GM21526 (cell line): ENCODE measurements around the gene BORCS6.
A peak's percentile ranks its signal among the peaks of the same experiment; 100 is the strongest.
"Not testable (repeated sequence)": the region's sequence is repeated elsewhere in the genome, so short reads cannot be mapped to it uniquely, and the experiment has no call there.

Experiments used
- ATAC-seq: cut with Tn5 transposase; IDR thresholded peaks from one replicate; pipeline ENCODE4 v1.9.1; 2021; ENCODE audit warnings: moderate library complexity; ENCODE audit not compliant: unreplicated experiment, low FRiP score

The BORCS6 gene

DNA sequence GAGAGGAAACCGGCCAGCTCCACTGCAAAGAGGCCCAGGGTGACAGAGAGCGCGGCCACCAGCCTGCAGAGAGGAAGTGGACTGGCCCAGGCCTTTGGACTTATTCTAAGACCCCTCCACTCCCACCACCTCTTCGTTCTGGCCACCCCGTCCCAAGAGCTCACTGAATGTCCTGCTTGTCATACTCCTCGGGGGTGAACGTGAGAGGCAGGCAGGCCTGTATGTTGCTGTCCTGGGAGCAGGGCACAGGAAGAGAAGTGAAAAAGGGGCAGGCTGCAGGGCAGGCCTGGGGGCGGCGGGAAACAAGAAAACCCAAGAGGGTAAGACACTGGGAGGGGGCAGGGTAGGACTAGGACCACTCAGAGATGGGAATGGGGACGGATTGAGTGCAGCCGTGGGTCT lies 14.2 kb downstream of the BORCS6 start:
- ATAC-seq: no peak

DNA sequence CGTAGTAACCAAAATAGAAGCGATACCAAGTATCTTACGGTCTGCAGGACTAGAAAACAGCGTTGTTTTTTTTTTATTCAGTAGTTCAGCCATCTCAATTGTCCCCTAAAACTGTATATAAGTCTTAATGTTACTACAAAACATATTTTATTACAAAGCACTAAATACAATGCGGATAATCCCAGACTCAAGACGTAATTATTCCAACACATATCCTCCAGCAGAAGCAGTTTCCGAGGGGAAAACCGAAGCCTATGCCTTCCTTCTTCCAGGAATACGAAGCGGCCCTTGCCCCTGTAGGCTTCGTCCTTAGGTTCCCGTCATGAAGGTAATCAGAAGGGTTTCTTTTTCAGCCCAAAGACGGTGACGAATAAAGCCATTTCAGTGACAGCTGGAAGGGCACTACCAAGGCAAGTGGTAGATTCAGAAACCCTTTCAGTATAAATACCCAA lies 16.1 kb downstream of the BORCS6 start:
- no peak for ATAC-seq

DNA sequence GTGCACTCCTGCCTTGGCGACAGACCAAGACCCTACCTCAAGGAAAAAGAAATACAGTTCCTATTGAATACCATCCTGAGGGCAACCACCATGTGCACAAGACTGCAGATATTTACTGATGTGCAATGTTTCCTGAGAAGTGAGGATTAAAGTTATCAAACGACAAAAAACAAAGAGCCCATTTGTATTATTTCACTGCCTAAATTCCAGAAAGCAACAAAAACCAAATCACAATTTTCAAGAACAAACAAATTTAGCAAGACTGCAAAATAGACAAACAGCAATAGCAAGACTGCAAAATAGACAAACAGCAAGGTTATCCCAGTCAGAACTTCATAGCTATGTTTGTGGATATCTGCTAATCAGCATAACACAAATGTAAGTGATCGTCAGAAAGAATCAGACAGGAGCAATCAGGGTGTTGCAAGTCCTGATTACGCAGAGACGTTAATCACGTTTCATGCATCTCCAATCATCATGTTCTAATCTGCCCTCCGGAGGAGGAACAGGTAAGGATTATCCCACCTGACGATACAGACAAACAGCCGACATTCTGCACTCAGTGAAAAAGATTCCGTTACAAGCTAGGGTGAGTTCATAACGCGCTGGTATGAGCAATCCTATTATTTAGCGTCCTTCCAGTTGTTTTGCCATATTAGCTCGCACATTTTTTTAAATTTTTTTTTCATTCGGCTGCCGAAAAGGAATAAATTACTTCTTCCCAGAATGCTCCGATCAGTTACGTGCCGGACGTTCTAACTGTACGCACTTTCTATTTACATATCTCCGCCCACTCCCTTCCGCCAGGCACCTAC lies 16.7 kb downstream of the BORCS6 start:
- ATAC-seq: peak; percentile 72

DNA sequence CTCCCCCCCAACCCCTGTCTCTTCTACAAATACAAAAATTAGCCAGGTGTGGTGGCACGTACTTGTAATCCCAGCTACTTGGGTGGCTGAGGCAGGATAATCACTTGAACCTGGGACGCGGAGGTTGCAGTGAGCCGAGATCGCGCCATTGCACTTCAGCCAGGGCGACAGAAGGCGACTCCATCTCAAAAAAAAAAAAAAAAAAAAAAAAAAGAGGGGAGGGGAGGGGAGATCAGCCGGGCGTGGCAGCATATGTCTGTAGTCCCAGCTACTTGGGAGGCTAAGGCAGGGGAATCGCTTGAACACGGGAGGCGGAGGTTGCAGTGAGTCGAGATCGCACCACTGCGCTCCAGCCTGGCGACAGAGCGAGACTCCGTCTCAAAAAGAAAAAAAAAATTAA lies 19.8 kb downstream of the BORCS6 start:
- ATAC-seq: not testable (repeated sequence)

DNA sequence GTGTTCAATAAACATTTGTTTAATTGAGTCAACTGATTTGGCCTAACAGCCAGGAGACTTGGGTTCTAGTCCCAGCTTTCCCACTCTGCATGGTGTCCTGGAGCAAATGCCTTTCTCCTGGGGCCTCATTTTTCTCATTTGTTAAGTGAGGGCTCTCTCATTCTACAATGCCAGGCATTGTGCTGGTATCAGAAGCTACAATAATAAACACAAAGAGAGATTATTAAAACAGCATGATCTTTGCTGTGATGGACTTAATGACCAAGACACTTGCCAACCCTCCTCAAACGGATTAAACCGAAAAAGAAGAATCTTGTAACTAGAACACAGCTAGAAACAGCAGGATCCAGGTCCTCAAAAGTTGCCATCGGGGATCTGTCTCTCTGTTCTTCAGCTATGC lies 22.5 kb downstream of the BORCS6 start:
- ATAC-seq: no peak

DNA sequence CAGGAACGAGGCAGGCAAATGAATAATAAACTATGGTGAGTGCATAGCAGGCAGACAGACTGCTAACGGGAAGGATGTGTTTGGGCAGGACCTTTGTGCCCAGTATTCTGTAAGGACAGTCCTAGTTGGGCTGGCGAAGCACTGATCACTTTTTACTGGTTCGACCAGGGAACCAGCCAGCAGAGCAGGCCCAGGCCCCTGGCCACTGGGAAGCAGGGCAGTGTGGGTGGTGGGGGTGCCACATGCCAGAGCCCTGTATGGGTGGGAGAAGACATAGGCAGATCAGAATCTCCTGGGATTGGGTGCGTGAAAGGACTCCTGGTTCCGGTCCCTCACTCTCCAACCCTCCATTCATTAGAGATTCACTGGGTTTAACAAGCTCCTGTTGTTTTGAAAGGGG lies 23.2 kb downstream of the BORCS6 start:
- no peak for ATAC-seq

DNA sequence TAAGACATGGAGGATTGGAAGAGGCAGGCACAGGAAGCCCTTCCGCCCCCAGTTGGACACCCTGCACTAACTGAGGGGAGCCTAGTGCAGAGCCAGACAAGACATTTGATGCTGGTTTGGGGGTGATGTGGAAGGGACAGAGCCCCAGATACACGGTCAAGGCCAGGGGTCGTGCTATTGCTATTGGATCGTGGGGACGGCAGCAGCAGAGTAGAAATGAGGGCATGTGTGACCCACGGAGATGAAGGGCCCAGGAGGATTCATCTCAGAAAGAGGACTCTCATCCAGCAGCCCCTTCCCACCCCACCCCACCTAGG lies 25.2 kb downstream of the BORCS6 start:
- no peak for ATAC-seq

DNA sequence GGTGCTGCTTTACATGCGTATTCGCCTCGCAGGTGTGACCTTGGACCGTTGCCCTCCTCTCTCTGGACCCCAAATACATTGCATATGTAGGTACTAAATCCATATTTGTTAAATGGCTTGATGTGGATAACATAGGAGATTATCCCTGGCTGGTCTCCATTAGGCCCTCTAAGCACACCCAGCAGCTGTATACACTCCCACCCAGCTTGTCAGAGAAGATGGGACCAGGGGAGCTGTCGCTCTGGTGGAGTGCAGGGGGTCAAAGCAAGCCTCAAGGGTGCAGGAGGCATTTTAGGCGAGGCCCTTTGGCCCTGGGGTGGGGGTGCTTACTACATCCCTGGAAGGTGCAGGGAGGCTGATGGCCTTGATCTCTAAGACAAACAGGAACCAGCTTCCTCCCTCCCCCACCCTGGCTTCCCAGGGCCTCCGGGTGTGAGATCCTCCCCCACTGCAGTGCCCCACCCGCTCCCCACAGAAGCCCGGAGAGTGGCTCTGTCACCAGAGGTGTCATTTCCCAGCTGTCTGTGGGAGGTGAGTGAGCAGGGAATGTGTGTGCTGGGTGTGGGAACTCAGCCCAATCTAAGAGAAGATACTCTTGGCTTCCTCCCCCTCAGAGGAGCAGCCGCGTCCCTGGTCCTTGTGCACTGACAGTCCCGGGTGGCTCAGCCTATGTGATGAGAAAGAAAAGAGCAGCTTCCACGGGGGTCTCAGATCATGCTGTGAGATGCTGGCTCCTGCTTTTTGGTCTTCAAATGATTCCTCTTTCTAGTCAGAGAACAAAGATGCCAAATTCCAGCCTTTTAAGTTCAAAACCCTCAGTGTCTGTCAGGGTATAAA lies 25.8 kb downstream of the BORCS6 start:
- ATAC-seq: no peak

DNA sequence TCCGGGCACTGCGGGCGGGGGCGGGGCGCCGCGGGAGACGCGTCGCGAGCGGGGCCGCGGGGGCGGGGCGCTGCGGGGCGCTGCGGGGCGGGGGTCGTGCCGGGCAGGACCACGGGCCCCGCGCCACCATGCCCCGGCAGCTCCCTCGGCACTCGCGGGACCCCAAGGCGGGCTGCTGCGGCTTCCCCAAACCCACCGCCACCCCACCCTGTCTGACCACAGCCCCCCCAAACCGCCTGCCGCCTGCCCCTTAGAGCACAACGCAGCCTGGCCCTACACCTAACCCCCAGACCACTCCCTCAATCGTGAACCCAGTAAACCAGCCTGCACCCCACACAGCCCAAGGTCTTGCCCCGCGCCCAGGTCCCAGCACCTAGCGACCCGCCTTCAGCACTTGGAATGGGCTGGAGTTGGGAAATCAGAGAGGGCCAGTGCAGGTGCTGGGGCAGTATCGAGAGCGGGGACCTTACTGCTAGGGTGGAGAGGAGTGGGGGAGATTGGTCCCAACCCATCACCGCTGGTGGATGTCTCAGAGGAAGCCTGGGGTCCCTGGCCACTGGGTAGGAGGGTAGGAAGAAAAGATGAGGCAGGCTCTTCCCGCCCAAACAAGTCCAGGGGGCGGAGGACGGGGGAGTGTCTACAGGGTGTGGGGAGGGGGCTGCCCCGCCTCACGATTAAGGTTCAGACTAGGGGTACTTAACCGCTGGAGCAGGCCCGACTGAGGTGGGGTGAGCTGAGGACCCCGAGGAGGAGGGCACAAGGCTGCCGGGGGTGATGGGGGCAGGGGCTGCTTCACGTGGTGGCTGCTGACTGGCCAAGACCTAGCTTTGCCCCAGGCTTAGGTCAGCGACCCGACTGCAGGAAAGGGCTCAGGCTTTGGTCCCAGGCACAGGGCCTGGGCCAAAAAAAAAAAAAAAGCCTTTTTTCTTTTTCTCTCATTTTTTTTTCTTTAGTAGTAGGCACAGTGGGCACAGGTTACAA lies 26.7 kb downstream of the BORCS6 start:
- no peak for ATAC-seq

DNA sequence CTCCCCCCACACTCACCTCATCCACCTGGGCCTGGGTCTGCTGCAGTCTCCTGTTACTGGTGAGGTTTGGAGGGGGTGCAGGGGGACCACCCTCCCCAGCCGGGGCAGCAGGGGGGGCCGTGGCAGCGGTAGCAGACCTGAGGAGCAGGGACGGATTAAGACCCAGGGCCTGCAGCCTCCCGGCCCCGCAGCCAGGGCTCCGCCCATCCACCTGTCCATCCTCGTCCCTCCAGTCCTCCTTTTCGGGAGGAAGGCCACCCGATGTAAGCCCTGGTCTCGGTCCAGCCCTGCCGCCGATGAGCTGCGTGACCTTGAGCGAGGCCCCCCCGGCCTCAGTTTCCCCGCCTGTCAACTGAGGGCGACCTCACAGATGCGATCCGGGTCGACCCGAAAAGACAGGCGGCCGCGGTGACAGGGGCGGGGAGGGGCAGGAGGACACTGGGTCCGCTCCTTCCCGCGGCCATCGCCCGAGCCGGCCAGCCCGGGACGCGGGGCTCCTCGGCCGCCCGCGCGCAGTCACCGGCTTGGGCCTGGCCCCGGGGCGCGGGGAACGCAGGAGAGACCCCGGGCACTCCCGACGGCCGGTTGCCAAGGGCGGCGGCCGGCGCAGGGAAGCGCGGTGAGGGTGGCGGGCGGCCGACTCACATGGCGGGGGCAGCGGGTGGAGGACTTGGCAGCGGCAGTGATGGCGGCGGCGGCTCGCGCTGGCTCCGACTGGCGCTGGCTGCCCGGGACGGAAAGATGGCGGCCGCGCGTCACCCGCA lies 27.6 kb downstream of the BORCS6 start, which contains the start of gene VAMP2:
Gene VAMP2 (minus strand): TSS at position 716 of the 764 bp plus-strand sequence. CDS start 69 bp downstream, at position 647.
- ATAC-seq: no peak

DNA sequence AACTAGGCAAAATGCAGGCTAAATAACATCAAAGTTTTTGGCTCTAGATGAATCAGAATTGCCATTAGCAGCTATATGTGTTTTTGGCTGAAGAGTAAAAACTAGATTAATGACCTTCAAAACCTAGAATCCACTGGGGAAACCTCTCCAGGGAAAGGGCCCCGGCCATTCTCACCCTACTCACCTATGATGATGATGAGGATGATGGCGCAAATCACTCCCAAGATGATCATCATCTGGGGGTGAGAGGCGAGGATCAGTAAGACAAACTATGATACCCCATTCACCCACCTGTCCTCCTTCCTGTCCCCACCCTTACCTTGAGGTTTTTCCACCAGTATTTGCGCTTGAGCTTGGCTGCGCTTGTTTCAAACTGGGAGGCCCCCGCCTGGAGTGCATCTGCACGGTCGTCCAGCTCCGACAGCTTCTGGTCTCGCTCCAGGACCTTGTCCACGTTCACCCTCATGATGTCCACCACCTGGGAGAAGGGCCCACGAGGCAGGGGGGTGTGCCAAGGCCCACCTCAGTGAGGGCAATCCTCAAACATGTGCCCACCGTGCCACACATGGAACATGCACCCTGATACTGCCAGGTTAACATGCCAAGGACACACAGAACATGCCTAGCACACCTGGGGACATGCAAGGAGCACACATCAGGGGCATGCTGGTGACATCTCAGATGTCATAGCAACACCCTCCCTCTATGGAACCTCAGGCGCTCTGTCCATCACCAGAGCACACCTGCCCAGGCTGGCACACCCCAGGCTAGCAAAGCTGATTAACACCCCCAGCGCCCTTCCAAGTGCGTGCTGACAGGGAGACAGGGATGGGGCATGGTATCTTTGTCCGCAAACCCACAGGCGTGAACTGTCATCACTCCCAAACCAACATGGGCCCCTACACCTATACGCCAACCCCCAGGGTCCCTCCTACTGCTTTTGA lies 28.4 kb downstream of the BORCS6 start:
- no peak for ATAC-seq

DNA sequence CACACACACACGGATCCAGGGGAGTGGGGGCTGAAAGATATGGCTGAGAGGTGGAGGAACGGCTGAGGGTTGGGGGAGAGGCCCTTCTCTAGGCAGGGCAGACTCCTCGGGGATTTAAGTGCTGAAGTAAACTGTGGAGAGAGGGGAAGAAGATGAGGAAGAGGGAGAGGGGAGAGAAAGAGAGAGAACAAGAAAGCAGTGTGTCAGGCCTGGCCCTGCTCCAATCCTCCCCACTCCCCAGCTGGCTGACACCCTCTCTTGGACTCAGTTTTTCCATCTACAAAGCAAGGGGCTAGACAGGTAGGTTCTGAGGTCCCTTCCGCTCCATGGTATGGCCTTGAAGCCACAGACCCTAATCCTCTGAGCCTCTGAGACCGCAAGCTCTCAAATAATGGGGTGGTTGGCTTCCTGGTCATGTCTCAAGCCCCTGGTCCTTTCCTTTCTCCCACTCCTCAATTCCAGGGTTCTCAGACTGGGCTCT lies 29.2 kb downstream of the BORCS6 start:
- ATAC-seq: no peak

DNA sequence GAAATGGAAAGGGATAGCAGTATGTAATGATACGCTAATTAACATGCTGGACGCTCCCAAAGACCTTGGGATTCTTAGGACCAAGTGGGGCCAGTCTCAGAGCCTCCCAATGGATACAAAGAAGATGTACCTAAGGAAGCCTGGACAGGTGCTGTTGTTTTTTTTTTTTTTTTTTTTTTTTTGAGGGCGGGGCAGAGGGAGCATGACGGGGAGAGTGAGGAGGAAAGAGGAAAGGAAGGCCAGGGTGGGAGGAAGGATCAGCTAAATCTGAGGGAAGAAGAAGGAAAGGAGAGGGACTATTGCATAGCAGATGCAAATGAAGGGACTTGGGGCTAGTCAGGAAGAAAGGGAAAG lies 29.8 kb downstream of the BORCS6 start:
- no peak for ATAC-seq

DNA sequence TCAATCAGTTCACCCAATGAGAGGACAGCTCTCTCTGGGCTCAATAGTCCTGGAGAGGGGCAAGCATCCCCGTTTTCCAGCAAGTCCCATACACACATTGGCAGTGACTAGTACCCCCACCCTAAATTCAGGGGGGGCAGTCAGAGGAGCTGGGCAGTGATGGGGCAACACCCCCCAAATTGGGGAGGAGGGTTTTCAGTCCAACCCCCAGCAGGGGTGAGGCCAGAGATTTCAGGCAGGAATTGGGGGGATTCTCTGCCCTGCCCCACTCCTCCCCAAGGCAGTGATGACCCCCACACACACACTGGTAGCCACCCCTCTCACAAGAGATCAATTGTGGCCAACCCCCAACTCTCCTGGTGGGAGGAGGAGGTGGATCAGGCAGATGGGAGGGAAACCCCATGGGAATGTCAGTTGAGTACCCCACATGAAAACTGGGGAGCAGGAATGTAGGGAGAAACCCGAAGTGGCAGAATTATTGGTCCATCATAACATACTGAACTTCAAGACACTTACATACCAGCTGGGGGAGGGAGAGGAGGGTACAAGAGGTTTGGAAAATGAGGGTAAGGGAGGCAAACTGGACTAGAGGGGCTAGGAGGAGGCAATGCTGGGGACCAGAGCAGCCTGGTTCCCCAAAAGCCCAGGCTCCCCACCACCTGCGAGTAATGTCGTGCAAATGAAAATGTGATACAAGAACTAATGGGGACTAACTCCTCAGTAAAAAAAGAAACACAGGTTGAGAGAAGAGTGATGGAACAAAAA lies 30.3 kb downstream of the BORCS6 start:
- no peak for ATAC-seq

DNA sequence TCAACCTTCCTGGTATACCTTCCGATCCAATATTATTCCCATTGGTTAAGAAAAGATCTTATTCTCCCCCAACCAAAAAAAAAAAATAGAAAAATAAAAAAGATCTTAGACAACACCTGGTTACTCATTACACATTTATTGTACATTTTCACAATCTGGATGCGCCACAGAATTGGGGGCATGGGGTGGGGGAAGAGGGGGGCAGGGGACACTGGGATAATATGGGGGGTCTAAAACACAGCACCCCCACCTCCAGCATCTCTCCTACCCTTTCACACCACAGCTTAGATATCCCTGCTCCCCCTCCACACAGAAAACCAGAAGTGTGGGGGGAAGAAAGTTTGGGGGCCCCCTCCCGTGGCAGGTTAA lies 31.0 kb downstream of the BORCS6 start:
- no peak for ATAC-seq

DNA sequence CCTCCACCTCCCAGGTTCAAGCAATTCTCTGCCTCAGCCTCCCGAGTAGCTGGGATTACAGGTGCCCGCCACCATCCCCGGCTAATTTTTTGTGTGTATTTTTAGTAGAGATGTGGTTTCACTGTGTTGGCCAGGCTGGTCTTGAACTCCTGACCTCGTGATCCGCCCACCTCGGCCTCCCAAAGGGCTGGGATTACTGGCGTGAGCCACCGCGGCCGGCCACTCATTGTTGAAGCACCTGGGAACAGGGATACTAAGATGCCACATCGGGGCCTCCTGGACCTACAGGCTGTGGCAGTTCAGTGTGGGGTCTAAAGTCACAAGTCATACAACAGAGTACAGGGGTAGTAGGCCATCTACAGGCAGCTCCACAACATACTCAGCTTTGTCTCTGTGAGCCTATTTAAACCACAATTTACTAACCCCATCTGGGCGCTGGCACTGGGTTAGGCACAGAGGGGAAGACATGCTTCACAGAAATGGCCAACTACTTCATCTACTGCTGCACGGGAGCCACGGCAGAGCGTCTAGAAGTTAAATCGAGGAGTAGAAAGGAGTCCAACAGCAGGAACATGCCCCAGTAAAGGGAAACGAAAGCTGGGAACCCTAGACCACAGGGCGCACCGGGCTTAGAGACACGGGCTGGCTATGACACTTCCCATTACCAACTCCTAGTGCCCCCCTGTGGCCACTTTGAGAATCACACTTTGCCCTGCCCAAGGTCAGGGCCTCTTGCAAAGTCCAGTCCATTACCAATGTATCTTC lies 31.5 kb downstream of the BORCS6 start:
- peak; percentile 25 for ATAC-seq

DNA sequence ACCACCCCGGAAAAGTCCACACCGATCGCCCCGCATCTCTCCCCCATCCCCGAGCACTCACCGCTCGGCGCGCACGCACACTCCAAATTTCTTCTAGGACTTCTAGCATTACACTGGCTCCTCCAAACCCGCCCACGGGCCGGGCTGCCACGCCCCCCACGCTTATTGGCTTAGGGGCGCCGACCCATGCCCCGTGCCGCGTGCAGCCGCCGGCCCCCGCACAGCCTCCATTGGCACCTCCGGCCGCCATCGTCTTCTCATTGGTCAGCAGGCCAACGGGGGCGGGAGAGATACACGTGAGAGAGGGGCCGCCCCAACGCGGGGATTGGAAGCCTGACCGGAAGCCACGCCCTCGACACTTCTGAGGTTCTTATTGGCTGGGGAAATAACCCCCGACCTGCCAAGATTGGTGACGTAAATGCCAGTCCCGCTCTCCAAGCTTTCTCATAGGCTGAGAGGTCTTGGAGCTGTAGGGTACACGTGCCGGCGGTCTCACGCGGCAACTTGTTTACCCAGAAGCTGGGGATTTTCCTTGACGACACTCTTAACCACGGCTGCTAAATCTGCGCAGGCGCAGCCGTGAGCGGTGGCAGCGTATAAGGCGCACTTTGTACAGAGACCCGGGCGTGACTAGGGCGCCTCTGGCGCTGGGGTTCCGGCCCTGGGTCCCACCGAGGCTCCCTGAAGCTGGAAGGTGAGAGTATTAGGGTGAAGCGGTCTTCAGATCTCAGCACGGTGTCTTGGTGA lies 33.6 kb downstream of the BORCS6 start:
- peak; percentile 62 for ATAC-seq
